Measurements from ENCODE around the gene BTBD9. TPM values are rescaled to one million over a fixed set of nuclear protein-coding genes. Genes with fewer than 3 reads are reported as not detected.
A peak's percentile ranks its signal among the peaks of the same experiment; 100 is the strongest.

Gene BTBD9
- total and polyA plus RNA-seq, 9 of the 15 experiments (the other 6 are each of a cell fraction or from before 2014, with no cell fraction given), result 0.08 to 1.6 (median 0.58) TPM

DNA sequence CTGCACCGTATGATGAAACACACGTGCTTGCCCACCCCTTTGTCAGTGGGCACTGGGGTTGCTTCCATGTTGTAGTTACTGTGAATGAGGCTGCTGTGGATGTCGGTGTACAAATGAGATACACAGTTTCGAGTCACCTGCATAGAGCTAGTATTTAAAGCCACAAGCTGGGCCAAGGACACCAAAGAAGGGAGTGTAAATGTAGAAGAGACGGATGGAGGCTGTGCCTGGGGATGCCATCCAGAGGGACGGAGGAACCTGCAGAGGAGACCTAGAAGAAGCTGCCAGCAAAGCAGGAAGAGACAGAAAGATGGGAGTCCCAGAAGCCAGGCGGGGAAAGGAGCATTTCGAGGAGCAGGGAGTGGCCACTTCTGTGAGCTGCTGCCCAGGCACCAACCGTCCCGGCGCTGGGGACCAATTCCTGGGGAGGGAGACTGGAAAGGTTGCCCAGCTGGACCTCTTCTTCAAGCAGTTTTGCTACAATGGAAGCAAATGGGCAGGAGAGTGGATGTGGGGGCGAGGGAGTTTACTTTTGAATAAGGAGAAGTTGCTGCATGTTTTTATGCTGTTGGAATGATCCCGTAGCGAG, 480.9 kb downstream of the BTBD9 start:
- H3K4me3 ChIP-seq, result no peak overlapping the region
- TF ChIP-seq MECOM (CRISPR knock-in tag; IDR thresholded peaks at IDR 0.05) (no peak), CHD1 (IDR thresholded peaks at IDR 0.05; ENCODE audit: low read length) (no peak), RFX1 (IDR thresholded peaks at IDR 0.05) (no peak), RFX5 (IDR thresholded peaks at IDR 0.05; ENCODE audit: low read depth, low read length) (no peak), SIX5 (IDR thresholded peaks at IDR 0.05; ENCODE audit: borderline replicate concordance in 1 of 2, insufficient read depth in 1 of 2, low read depth in 1 of 2, low read length in 2 of 2) (no peak), SRF (CRISPR knock-in tag; IDR thresholded peaks at IDR 0.05) (no peak), LEF1 (IDR thresholded peaks at IDR 0.05) (no peak), CSDE1 (IDR thresholded peaks at IDR 0.05) (no peak)
- no peak for DNase-seq (ENCODE audit: extremely low read depth in 1 of 4, low spot score in 3 of 4)
- peaks cover 0 to 10% of the 10 kb centered on the region in 2 experiments; a peak in 1 of 5 replicates for H3K4me1 ChIP-seq (replicated peaks in 1 of 2; ENCODE audit: control insufficient read depth in 2 of 2, insufficient read depth in 2 of 2, low read length in 2 of 2)
- H3K4me2 ChIP-seq (ENCODE audit: insufficient read depth, low read length), result no peak overlapping the region
- H4K20me1 ChIP-seq (replicated peaks; ENCODE audit: control insufficient read depth, insufficient read depth, low read length), result peaks cover 7% of the 10 kb centered on the region; the same call in 1 of the 2 replicates
- in situ Hi-C loops (cut with MboI), result no loop called here
- H3K27me3 ChIP-seq (ENCODE audit: control insufficient read depth in 2 of 2, insufficient read depth in 2 of 2, low read length in 2 of 2), result peaks cover 0 to 7% of the 10 kb centered on the region in 2 experiments; a peak in 1 of 5 replicates
- 0 out of 4 replicates have a peak overlapping the region, but pooled peaks of 1 of the 2 experiments have one; percentile 23 for H3K9ac ChIP-seq (ENCODE audit: insufficient read depth in 1 of 2, low read depth in 2 of 2, low read length in 2 of 2)
- FAIRE-seq, result no peak
- no TSS peak for BruUV-seq (replicated peaks)
- H3K27ac ChIP-seq (ENCODE audit: extremely low read depth, low read depth, low read length), result no peak overlapping the region
- ChIA-PET CTCF (ENCODE audit: low intra/inter-chr PET ratio) (no interaction called here), POLR2A (interaction anchor here (0.6 kb wide), 1 partner anchor 26 kb away, joined by 3 read pairs; no protein-coding TSS in a partner anchor)
- H3K36me3 ChIP-seq (ENCODE audit: control insufficient read depth, insufficient read depth, low read length), result no peaks in the 10 kb centered on the region
- ATAC-seq, result no peak
- H3K9me3 ChIP-seq (replicated peaks; ENCODE audit: control insufficient read depth, insufficient read depth, low read depth, low read length), result no peaks in the 10 kb centered on the region
- intact Hi-C loops (cut with micrococcal nuclease), result no loop called here
- WGBS (ENCODE audit: insufficient coverage, low coverage, missing lambda C conversion rate), result 58% methylated on average over 14 of the region's 14 CpGs
- H3K79me2 ChIP-seq (ENCODE audit: control insufficient read depth, insufficient read depth, low read length), result no peaks in the 10 kb centered on the region
- no peaks in the 10 kb centered on the region for H3K9me1 ChIP-seq (ENCODE audit: control insufficient read depth, insufficient read depth, low read length)
- H2AFZ ChIP-seq (ENCODE audit: low read depth, low read length), result no peak overlapping the region
